IMR-90 (cell line): Measurements from ENCODE around the gene NF2. TPM values are rescaled to one million over a fixed set of nuclear protein-coding genes. Genes with fewer than 3 reads are reported as not detected.

Experiments used
- ATAC-seq: fragments of 200-7000 bp; cut with Tn5 transposase; 2 replicates; pipeline ENCODE4 v1.9.1; 2020; ENCODE audit warnings: low read depth, mild to moderate bottlenecking, moderate library complexity
- BruUV-seq: library from RNA; stranded (reverse); fragments of 400-500 nt; replicated peaks from 2 replicates; lab custom pipeline; 2021; lab: Mats Ljungman, UMichigan
- CTCF ChIA-PET: fragments of 300-600 bp; formaldehyde crosslinking; extraction: SDS; loops from one replicate; lab custom pipeline; 2021; ENCODE audit warnings: antibody characterized with exemption; lab: Yijun Ruan, JAX
- POLR2A ChIA-PET: fragments of 300-600 bp; sonication (Branson Sonifier 250); formaldehyde crosslinking; loops from one replicate; lab custom pipeline; 2022; ENCODE audit warnings: antibody characterized with exemption; ENCODE audit not compliant: unreplicated experiment; lab: Charles Lee
- DNase-seq: peaks from one replicate; pipeline ENCODE4 v3.0.0; 2013
- H2AFZ ChIP-seq: replicated peaks from 2 replicates; pipeline ENCODE3; 2013; ENCODE audit warnings: low read length, mild to moderate bottlenecking; ENCODE audit not compliant: poor library complexity
- H2AK5ac ChIP-seq: 2 replicates; pipeline ENCODE4 v1.6.1; 2013; ENCODE audit warnings: low read depth, low read length, inconsistent platforms
- H2AK9ac ChIP-seq: replicated peaks from 2 replicates; pipeline ENCODE3; 2013; ENCODE audit warnings: mild to moderate bottlenecking, low read depth, low read length, moderate library complexity; ENCODE audit not compliant: poor library complexity
- H2BK120ac ChIP-seq: 2 replicates; pipeline ENCODE4 v1.6.1; 2013; ENCODE audit warnings: low read depth, low read length, inconsistent platforms
- H2BK15ac ChIP-seq: 3 replicates; pipeline ENCODE4 v1.6.1; 2013; ENCODE audit warnings: low read depth, low read length, inconsistent platforms
- H2BK20ac ChIP-seq: 2 replicates; pipeline ENCODE4 v1.6.1; 2013; ENCODE audit warnings: low read depth, mild to moderate bottlenecking, inconsistent platforms, low read length, moderate library complexity
- H2BK5ac ChIP-seq: 2 replicates; pipeline ENCODE4 v1.6.1; 2013; ENCODE audit warnings: mild to moderate bottlenecking, low read depth, low read length, inconsistent platforms; ENCODE audit not compliant: poor library complexity, severe bottlenecking
- H3K14ac ChIP-seq: replicated peaks from 2 replicates; pipeline ENCODE4 v1.6.1; 2013; ENCODE audit warnings: low read depth, low read length, inconsistent platforms
- H3K18ac ChIP-seq: 2 replicates; pipeline ENCODE4 v1.6.1; 2013; ENCODE audit warnings: low read depth, low read length, control low read depth
- H3K23ac ChIP-seq: 2 replicates; pipeline ENCODE4 v1.6.1; 2013; ENCODE audit warnings: low read depth, low read length, inconsistent platforms
- H3K27ac ChIP-seq: 2 replicates; pipeline ENCODE4 v1.5.1; 2013; ENCODE audit warnings: mild to moderate bottlenecking, control low read depth, low read length; ENCODE audit not compliant: insufficient read depth
- H3K27me3 ChIP-seq: 2 replicates; pipeline ENCODE4 v1.6.1; 2013; ENCODE audit warnings: low read length; ENCODE audit not compliant: control insufficient read depth, insufficient read depth
- H3K36me3 ChIP-seq: 2 replicates; pipeline ENCODE4 v1.6.1; 2013; ENCODE audit warnings: low read length, mixed read lengths; ENCODE audit not compliant: control insufficient read depth, insufficient read depth
- H3K4ac ChIP-seq: 2 replicates; pipeline ENCODE4 v1.6.1; 2013; ENCODE audit warnings: low read depth, low read length, inconsistent platforms
- H3K4me1 ChIP-seq: 2 replicates; pipeline ENCODE4 v1.6.1; 2013; ENCODE audit warnings: low read length, mixed read lengths; ENCODE audit not compliant: control insufficient read depth, insufficient read depth
- H3K4me2 ChIP-seq: 2 replicates; pipeline ENCODE4 v1.6.1; 2013; ENCODE audit warnings: low read depth, mild to moderate bottlenecking, control low read depth, low read length, moderate library complexity
- H3K4me3 ChIP-seq: 2 replicates; pipeline ENCODE4 v1.5.1; 2013; ENCODE audit warnings: low read depth, mild to moderate bottlenecking, control low read depth, low read length, moderate library complexity; ENCODE audit not compliant: insufficient read depth
- H3K56ac ChIP-seq: 2 replicates; pipeline ENCODE4 v1.6.1; 2013; ENCODE audit warnings: low read length, inconsistent platforms; ENCODE audit not compliant: insufficient read depth; ENCODE audit errors: extremely low read depth
- H3K79me1 ChIP-seq, 2 experiments: 2 replicates each; pipeline ENCODE4 v1.6.1; 2013; ENCODE audit warnings: low read length in 2 of 2, inconsistent platforms in 1 of 2, low read depth in 1 of 2
- H3K9ac ChIP-seq: 2 replicates; pipeline ENCODE4 v1.6.1; 2013; ENCODE audit warnings: low read depth, low read length, control low read depth
- H3K9me1 ChIP-seq: 2 replicates; pipeline ENCODE4 v1.6.1; 2013; ENCODE audit warnings: low read length, inconsistent platforms; ENCODE audit not compliant: insufficient read depth
- H3K9me3 ChIP-seq: 2 replicates; pipeline ENCODE4 v1.6.1; 2013; ENCODE audit warnings: low read length; ENCODE audit not compliant: control insufficient read depth, insufficient read depth
- H4K20me1 ChIP-seq: 2 replicates; pipeline ENCODE4 v1.6.1; 2013; ENCODE audit warnings: low read length, inconsistent platforms; ENCODE audit not compliant: insufficient read depth
- H4K5ac ChIP-seq: 2 replicates; pipeline ENCODE4 v1.6.1; 2013; ENCODE audit warnings: mild to moderate bottlenecking, low read depth, low read length, control low read depth
- H4K8ac ChIP-seq, 2 experiments: 2 replicates each; pipeline ENCODE4 v1.6.1; 2013; ENCODE audit warnings: low read depth in 2 of 2, low read length in 2 of 2, control low read depth in 1 of 2, inconsistent platforms in 1 of 2
- H4K91ac ChIP-seq: 2 replicates; pipeline ENCODE4 v1.6.1; 2013; ENCODE audit warnings: low read depth, low read length, inconsistent platforms; ENCODE audit not compliant: insufficient read depth
- BHLHE40 ChIP-seq: fragments of 150-350 bp; IDR thresholded peaks from 2 replicates; pipeline ENCODE4 v1.6.1; 2016; ENCODE audit warnings: mild to moderate bottlenecking, low read depth, low read length
- CEBPB ChIP-seq: IDR thresholded peaks from 2 replicates; pipeline ENCODE4 v1.6.1; 2012; ENCODE audit warnings: low read depth, low read length, improper control_type of control experiment
- CHD1 ChIP-seq: IDR thresholded peaks from 2 replicates; pipeline ENCODE4 v1.6.1; 2012; ENCODE audit warnings: low read depth, low read length, improper control_type of control experiment
- ELK1 ChIP-seq: fragments of 150-350 bp; IDR thresholded peaks from 2 replicates; pipeline ENCODE4 v1.6.1; 2016; ENCODE audit warnings: low read depth, mild to moderate bottlenecking, low read length, moderate library complexity, borderline replicate concordance
- FOS ChIP-seq: fragments of 150-350 bp; IDR thresholded peaks from 2 replicates; pipeline ENCODE4 v1.6.1; 2016; ENCODE audit warnings: low read depth, low read length
- MAFK ChIP-seq: IDR thresholded peaks from 2 replicates; pipeline ENCODE4 v1.6.1; 2012; ENCODE audit warnings: low read depth, low read length, improper control_type of control experiment
- MAZ ChIP-seq: IDR thresholded peaks from 2 replicates; pipeline ENCODE4 v1.6.1; 2012; ENCODE audit warnings: low read depth, mild to moderate bottlenecking, low read length, improper control_type of control experiment, moderate library complexity, borderline replicate concordance
- MXI1 ChIP-seq: IDR thresholded peaks from 2 replicates; pipeline ENCODE4 v1.6.1; 2012; ENCODE audit warnings: low read depth, mild to moderate bottlenecking, low read length, moderate library complexity, borderline replicate concordance
- NFE2L2 ChIP-seq: fragments of 150-350 bp; IDR thresholded peaks from 2 replicates; pipeline ENCODE4 v1.6.1; 2016; ENCODE audit warnings: low read depth, mild to moderate bottlenecking, low read length
- POLR2A ChIP-seq: IDR thresholded peaks from 2 replicates; pipeline ENCODE4 v1.6.1; 2012; ENCODE audit warnings: mild to moderate bottlenecking, low read depth, low read length
- RAD21 ChIP-seq: IDR thresholded peaks from 2 replicates; pipeline ENCODE4 v1.6.1; 2012; ENCODE audit warnings: low read length, improper control_type of control experiment
- RCOR1 ChIP-seq: IDR thresholded peaks from 2 replicates; pipeline ENCODE4 v1.6.1; 2012; ENCODE audit warnings: mild to moderate bottlenecking, low read length, improper control_type of control experiment; ENCODE audit not compliant: insufficient replicate concordance
- RFX5 ChIP-seq: IDR thresholded peaks from 2 replicates; pipeline ENCODE4 v1.8.0; 2012; ENCODE audit warnings: low read depth, mild to moderate bottlenecking, low read length, moderate library complexity
- SMC3 ChIP-seq: fragments of 150-350 bp; IDR thresholded peaks from 2 replicates; pipeline ENCODE4 v1.6.1; 2016; ENCODE audit warnings: low read depth, mild to moderate bottlenecking, antibody characterized with exemption, low read length, moderate library complexity
- USF2 ChIP-seq: fragments of 150-350 bp; IDR thresholded peaks from 2 replicates; pipeline ENCODE4 v1.6.1; 2017; ENCODE audit warnings: mild to moderate bottlenecking, antibody characterized with exemption, low read length, low read depth
- WGBS, 2 experiments: methylation state at CpG; one replicate each; pipeline versions ENCODE4 v1.1.5 to v1.1.7; 2013; ENCODE audit warnings: missing lambda C conversion rate in 2 of 2; ENCODE audit not compliant: insufficient read length in 1 of 2; ENCODE audit errors: extremely low coverage in 2 of 2; 5-methylcytosine and 5-hydroxymethylcytosine counted together
- dilution Hi-C: fragments of 300-500 bp; cut with HindIII; formaldehyde crosslinking; loops from one replicate; pipeline ENCODE4 v1.14.3; 2018; ENCODE audit warnings: low sequenced_read_pairs; ENCODE audit not compliant: unreplicated experiment
- in situ Hi-C: fragments of 300-500 bp; cut with MboI; formaldehyde crosslinking; loops from 3 replicates; pipeline ENCODE4 v1.14.3; 2019; ENCODE audit warnings: low sequenced_read_pairs, inconsistent platforms, mixed read lengths
- intact Hi-C: fragments of 100-400 bp; cut with micrococcal nuclease; formaldehyde crosslinking; loops from 2 replicates; pipeline ENCODE4 v1.10.0; 2022
- polyA plus RNA-seq, 3 experiments: library from polyadenylated mRNA; depleted of rRNA; stranded (reverse); fragments of >200 nt; gene quantifications; 2 replicates each; pipeline ENCODE4 v1.2.3, GENCODE V29; 2012; ENCODE audit warnings: low replicate concordance in 1 of 3
- total RNA-seq: library from RNA; depleted of rRNA; stranded (reverse); fragments of >200 nt; gene quantifications from 2 replicates; pipeline ENCODE4 v1.2.3, GENCODE V29; 2012

NF2 gene
- total and polyA plus RNA-seq, 2 of the 4 experiments (the other 2 are of a cell fraction): 59.0 to 151 TPM

GRCh38 chr22:29733362-29734201 is 130.1 kb downstream of the NF2 start:
- no peak overlapping the region for H3K27ac ChIP-seq
- POLR2A ChIA-PET: interaction anchor here (0.5 kb wide), 1 partner anchor 74 kb away, joined by 4 read pairs; no protein-coding TSS in a partner anchor
- TF ChIP-seq CHD1 (no peak), ELK1 (no peak), USF2 (no peak), BHLHE40 (no peak), MAZ (no peak), SMC3 (no peak), RFX5 (no peak), RAD21 (no peak), MXI1 (no peak), FOS (no peak), NFE2L2 (no peak), CEBPB (no peak), RCOR1 (no peak), MAFK (no peak), POLR2A (no peak)

More at GRCh38 chr22:29733362-29734201, 130.1 kb downstream of the NF2 start:
- Histone ChIP-seq H4K5ac (no peak overlapping the region), H3K27me3 (no peaks in the 10 kb centered on the region), H3K56ac (no peak overlapping the region), H4K8ac (no peak overlapping the region), H3K36me3 (peaks cover 11% of the 10 kb centered on the region), H2AK9ac (no peak overlapping the region), H2BK120ac (no peak overlapping the region), H3K9me3 (no peaks in the 10 kb centered on the region), H2BK5ac (no peak overlapping the region), H3K4me1 (no peaks in the 10 kb centered on the region), H3K18ac (no peak overlapping the region), H2AK5ac (no peak overlapping the region), H4K91ac (no peak overlapping the region), H3K4me3 (no peak overlapping the region), H3K14ac (no peak overlapping the region), H3K9ac (no peak overlapping the region), H3K79me1 (no peaks in the 10 kb centered on the region), H3K23ac (no peak overlapping the region), H2BK20ac (no peak overlapping the region), H2AFZ (no peak overlapping the region), H2BK15ac (no peak overlapping the region), H3K4ac (no peak overlapping the region), H3K9me1 (no peaks in the 10 kb centered on the region), H4K20me1 (no peaks in the 10 kb centered on the region), H3K4me2 (no peak overlapping the region)
- no peak for ATAC-seq
- CTCF ChIA-PET: no interaction called here
- BruUV-seq: no TSS peak
- in situ Hi-C loops: no loop called here
- intact Hi-C loops: no loop called here
- dilution Hi-C loops: no loop called here
- 74% methylated on average over 13 of the region's 19 CpGs; no CpG with 5 or more reads in 1 of the 2 experiments for WGBS, 2 experiments
- no peak for DNase-seq
